SK-MEL-5 (cell line): ENCODE results near the gene IL17REL. TPM values are rescaled to one million over a fixed set of nuclear protein-coding genes. Genes with fewer than 3 reads are reported as not detected.
"Not testable (repeated sequence)": the region's sequence is repeated elsewhere in the genome, so short reads cannot be mapped to it uniquely, and the experiment has no call there.

Experiments used
- DNase-seq: peaks from one replicate; pipeline ENCODE4 v3.0.0-alpha.2; 2016; ENCODE audit warnings: low read depth, low spot score
- in situ Hi-C: cut with HindIII; loops from 2 replicates; pipeline ENCODE4 v1.10.0; 2016; ENCODE audit warnings: low sequenced_read_pairs, high pct_unique_total_duplicates, low pct_unique_long_range_greater_than_20kb
- small RNA-seq, 2 experiments: library from RNA; depleted of rRNA; stranded (forward); fragments of <200 nt; gene quantifications; one replicate each; pipeline ENCODE3, GENCODE V24; 2014
- total RNA-seq: library from RNA; depleted of rRNA; stranded (reverse); fragments of >200 nt; shearing (Covaris generic); gene quantifications from 2 replicates; pipeline ENCODE4 v1.2.3, GENCODE V29; 2014; rRNA removed

The IL17REL gene
- total RNA-seq, 1 experiment from 2014 or later: not detected

DNA sequence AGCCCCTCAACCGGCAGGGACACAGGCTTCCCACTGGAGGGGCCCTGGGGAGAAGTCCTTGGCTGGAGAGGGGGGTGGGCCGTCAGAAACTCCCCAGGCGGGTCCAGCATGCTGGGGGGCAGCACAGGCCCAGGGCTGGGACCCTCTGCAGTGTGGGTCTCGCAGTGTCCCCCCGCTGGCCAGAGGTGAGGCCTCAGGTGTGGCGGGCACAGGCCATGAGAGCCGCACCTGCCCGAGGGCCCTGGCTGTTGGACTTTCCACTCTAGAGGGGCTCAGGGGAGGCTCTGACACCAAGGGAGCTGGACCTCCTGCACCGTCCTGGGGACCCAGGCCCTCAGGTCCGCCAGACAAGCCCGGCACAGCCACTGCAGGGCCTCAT is 62.7 kb downstream of the IL17REL start:
- in situ Hi-C loops: no loop called here
- DNase-seq: no peak

DNA sequence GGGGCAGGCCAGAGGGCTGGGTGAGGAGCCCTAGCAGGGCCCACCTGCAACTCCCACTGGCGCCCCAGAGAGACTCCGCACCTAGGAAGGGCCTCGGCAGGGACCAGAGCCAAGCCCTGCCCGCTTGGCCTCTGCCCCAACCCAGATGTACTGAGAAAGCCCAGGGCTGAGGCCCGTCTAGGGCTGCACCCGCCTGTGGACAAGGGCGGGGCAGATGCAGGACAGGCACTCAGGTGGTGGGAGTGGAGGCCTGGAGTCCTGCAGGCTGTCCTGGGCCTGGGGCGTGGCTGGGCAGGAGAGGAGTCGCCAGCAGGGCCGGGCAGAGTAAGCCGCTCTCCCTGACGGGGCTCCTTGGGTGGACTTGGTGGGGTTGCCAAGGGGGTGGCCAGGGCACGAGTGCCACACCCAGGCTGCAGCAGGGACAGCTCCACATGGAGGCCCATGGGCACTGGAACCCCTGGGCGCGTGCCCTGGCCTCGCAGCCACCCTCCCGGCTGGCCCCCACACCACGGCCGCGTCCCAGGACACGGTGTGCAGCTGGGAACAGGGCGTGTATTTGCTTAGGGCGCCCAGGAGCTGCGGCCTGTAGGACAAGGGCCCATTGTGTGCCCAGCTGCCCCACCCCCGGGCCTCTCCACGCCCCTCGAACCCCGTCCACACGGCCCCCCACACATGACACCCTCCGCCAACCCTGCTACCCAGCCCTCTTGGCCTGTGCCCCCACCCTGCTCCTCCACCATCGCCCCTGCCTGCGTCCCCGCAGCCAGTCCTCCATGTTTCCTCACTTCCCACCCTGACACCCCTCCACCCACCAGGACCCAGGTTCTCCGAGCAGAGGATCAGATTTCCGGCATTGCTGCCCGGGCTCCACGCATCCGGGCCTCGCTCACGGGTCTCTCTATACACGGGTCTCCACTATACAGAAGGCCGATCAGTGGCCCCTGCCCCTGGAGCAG is 63.3 kb downstream of the IL17REL start:
- in situ Hi-C loops: no loop called here
- DNase-seq: no peak

DNA sequence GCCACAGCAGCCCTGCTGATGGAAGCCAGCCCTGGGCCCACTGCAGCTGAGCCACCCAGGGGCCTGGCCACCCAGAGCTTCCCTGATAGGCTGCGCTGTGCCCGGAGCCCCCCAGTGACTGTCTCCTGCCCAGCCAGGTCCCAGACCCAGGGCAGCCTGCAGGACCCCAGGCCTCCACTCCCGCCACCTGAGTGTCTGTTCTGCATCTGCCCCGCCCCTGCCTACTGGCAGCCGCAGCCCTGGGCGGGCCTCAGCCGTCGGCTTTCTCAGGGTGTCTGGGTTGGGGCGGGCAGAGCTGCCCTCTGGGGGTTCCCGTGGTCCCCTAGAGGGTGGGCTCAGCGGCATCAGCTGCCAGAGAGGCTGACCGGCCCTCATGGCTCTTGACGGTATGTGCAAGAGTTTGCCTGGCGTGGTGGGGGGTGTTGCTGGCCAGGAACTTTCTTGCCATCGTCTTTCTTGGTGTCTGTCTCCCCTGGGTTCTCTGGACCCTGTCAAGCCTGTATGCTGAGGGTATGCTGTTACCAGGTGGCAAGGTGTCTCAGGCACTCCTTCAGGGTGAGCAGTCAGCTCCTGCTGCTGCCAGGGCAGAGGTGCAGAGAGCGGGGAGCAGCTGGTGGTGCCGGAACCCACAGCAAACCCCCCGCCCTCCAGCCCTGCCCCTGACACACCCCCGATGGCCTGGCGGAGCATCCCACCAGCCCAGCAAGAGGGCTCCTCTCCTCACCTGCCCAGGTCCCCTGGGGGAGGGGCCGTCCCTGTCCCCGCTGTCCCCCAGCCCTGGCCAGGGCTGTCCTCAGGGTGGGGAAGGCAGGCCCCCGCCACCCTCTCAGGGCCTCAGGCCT is 64.2 kb downstream of the IL17REL start:
- in situ Hi-C loops: no loop called here
- DNase-seq: no peak

DNA sequence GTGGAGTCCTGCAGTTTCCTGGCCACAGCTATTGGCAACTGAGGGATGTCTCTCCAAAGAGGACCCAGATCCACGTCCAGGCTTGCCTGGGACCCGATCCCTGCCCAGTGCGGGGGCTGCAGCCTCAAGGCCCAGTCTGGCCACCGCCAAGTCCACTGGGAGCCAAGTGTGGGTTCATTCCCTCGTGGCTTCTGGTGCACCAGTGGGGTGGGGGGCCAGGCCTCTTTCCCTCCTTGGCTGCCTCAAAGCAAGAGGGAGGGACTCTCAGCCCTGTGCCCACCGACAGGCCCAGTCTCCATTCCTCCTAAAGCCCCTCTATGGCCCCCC is 65.3 kb downstream of the IL17REL start:
- in situ Hi-C loops: no loop called here
- no peak for DNase-seq

DNA sequence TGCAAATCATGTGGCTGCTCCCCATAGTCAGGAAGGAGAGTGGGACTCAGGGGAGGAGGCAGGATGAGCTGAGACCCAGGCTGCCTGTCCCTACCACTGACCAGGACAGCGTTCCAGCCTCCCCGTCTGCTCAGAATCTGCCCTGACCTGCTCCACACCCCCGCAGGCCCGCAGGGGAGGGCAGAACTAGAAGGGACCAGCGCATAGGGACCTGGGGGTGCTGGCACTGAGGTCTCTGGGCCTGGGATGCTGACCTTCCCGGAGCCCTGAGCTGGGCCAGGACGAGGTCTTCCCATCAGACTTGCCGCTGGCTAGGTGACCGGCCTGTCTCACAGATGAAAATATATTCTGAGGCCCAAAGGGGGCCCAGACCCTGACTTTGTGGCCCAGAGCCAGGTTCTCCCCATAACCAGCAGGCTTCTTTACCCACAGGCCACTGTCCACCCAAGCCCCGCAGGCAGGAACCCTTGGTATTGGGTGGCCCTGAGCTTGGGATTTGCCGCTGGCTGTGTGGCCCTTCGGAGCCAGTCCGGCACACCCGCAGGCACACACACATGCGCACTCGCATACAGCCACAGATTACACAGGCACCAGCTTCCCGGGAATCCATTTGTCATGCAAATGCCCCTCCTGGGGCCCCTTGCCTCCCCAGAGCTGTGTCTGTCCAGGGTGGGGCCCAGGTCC is 65.8 kb downstream of the IL17REL start:
- in situ Hi-C loops: no loop called here
- no peak for DNase-seq

DNA sequence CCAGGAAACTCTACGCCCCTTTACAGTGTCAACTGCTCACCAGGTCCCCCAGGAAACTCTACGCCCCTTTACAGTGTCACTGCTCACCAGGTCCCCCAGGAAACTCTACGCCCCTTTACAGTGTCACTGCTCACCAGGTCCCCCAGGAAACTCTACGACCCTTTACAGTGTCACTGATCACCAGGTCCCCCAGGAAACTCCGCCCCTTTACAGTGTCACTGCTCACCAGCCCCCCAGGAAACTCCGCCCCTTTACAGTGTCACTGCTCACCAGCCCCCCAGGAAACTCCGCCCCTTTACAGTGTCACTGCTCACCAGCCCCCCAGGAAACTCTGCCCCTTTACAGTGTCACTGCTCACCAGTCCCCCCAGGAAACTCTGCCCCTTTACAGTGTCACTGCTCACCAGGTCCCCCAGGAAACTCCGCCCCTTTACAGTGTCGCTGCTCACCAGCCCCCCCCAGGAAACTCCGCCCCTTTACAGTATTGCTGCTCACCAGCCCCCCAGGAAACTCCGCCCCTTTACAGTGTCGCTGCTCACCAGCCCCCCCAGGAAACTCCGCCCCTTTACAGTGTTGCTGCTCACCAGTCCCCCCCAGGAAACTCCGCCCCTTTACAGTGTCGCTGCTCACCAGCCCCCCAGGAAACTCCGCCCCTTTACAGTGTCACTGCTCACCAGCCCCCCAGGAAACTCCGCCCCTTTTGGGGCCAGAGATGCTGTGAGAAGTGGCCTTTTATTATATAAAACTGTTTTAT is 67.3 kb downstream of the IL17REL start:
- DNase-seq: peak; percentile 52
- in situ Hi-C loops: not testable (repeated sequence)

Small RNA genes lying within 50 kb of the gene (small RNA-seq; reads per million reads assigned to genes)
- 0 to 0.24 reads per million in 2 experiments for gene MIR6821

Other genes starting within 250 kb of the IL17REL start
- gene BRD1, start 184.9 kb downstream of the IL17REL start, total RNA-seq: 16.2 and 17.5 TPM in 2 replicates
- gene ZBED4, start 158.9 kb downstream of the IL17REL start, total RNA-seq: 18.9 and 23.4 TPM in 2 replicates
- gene ALG12, start 94.3 kb downstream of the IL17REL start, total RNA-seq: 19.7 and 22.8 TPM in 2 replicates
- 145 and 162 TPM in 2 replicates for gene CRELD2, start 94.1 kb downstream of the IL17REL start, total RNA-seq
- 108 and 120 TPM in 2 replicates for gene PIM3, start 52.0 kb downstream of the IL17REL start, total RNA-seq
- not detected in 2 replicates for gene TTLL8, start 45.5 kb upstream of the IL17REL start, total RNA-seq
- not detected in 2 replicates for gene MLC1, start 72.7 kb upstream of the IL17REL start, total RNA-seq
- 0.08 TPM in 1 of 2 replicates, not detected in the other for gene MOV10L1, start 77.2 kb upstream of the IL17REL start, total RNA-seq
- gene PANX2, start 158.0 kb upstream of the IL17REL start, total RNA-seq: 0.98 and 1.7 TPM in 2 replicates
- 29.6 and 30.2 TPM in 2 replicates for gene TRABD, start 173.1 kb upstream of the IL17REL start, total RNA-seq
- 43.2 and 43.8 TPM in 2 replicates for gene SELENOO, start 188.2 kb upstream of the IL17REL start, total RNA-seq
- gene TUBGCP6, start 232.3 kb upstream of the IL17REL start, total RNA-seq: 14.5 and 15.0 TPM in 2 replicates
- 7.2 and 10.2 TPM in 2 replicates for gene HDAC10, start 238.5 kb upstream of the IL17REL start, total RNA-seq
- 10.9 and 14.1 TPM in 2 replicates for gene MAPK12, start 248.9 kb upstream of the IL17REL start, total RNA-seq